ENCODE results near the gene ATF6B.

GRCh38 chr6:32147401-32148132 lies 19.5 kb upstream of the ATF6B start:
- TF ChIP-seq CTCF (IDR thresholded peaks at IDR 0.05) (no peak), POLR2A (IDR thresholded peaks at IDR 0.05) (no peak)

Data from right lobe of liver (tissue), 4 donors.